GM12873 (cell line): ENCODE results near the gene SORL1.

Experiments
- TF ChIP-seq, protein P1 (sequence below): IDR thresholded peaks from 2 replicates; pipeline ENCODE4 v1.5.1; 2012; ENCODE audit warnings: low read depth, mild to moderate bottlenecking, moderate library complexity, low read length, control low read depth; ENCODE audit not compliant: insufficient read depth; ENCODE audit errors: missing control alignments

Gene SORL1

GRCh38 chr11:121566279-121567168, 114.4 kb downstream of the SORL1 start:
- TF ChIP-seq, protein P1, sequence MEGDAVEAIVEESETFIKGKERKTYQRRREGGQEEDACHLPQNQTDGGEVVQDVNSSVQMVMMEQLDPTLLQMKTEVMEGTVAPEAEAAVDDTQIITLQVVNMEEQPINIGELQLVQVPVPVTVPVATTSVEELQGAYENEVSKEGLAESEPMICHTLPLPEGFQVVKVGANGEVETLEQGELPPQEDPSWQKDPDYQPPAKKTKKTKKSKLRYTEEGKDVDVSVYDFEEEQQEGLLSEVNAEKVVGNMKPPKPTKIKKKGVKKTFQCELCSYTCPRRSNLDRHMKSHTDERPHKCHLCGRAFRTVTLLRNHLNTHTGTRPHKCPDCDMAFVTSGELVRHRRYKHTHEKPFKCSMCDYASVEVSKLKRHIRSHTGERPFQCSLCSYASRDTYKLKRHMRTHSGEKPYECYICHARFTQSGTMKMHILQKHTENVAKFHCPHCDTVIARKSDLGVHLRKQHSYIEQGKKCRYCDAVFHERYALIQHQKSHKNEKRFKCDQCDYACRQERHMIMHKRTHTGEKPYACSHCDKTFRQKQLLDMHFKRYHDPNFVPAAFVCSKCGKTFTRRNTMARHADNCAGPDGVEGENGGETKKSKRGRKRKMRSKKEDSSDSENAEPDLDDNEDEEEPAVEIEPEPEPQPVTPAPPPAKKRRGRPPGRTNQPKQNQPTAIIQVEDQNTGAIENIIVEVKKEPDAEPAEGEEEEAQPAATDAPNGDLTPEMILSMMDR: no peak

- TF ChIP-seq, protein P1: no peak
These were observed 115.9 kb downstream of the SORL1 start for GRCh38 chr11:121567995-121568394.

DNA sequence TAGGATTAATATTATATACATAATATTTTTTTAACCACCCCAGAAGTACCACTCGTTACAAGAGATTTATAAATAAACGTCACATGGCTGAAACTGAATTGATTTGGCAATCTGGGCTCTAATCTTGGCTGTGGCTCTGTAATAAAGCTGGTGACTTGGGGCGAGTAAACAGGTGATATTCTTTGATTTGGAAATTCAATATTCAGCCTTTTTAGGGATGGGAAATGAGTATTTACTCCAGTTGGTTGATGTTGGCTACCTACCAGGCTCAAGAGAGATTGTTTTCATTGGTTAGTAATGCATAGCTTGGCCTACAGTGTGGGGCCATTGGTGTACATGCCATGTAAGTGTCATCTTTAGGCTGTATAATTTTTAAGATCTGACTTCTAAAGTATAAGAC, 118.3 kb downstream of the SORL1 start:
- TF ChIP-seq, protein P1: no peak

DNA sequence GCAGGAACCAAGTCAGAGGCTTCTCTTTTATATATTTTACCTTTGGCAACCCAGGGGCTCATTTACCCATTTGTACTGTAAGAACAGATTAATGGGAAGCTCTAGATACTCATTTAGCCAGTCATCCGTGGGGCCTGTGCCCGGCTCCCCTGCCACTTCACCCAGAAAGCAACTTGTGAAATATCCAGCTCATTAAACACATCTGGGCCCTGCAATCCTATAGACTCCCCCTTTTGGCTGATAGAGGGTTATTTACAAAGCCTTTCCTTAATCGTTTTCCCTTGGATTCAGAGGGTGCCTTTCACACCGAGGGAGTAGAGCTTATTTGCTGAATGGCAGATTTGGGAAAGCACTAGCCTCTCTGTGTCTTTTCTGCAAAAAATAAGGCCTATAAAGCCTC, 119.4 kb downstream of the SORL1 start:
- TF ChIP-seq, protein P1: no peak

DNA sequence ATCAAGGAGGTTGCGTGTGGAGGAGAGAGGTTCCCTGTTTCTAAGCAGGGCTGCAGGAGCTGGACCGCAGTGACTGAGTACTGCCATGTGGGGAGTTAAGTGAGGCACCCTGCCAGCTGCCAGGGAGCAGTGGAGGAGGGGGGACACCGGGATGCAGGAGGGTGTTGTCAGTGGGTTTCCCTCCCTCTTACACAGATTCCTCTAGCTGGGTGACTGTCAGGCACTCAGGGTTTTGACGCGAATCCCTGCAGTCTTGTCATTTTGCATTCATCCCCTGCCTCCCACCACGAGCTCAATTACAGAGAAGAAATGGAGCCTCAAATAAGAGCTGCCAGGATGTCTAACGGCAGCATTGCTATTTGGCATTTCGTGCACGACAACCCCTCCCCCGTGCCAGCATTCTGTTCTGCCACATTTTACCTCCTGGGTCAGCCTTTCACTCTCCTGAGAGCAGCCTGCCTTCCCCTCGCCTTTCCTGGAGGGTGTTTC, 120.5 kb downstream of the SORL1 start:
- TF ChIP-seq, protein P1: no peak

- TF ChIP-seq, protein P1: no peak
These were observed 122.7 kb downstream of the SORL1 start for GRCh38 chr11:121574801-121575200.

DNA sequence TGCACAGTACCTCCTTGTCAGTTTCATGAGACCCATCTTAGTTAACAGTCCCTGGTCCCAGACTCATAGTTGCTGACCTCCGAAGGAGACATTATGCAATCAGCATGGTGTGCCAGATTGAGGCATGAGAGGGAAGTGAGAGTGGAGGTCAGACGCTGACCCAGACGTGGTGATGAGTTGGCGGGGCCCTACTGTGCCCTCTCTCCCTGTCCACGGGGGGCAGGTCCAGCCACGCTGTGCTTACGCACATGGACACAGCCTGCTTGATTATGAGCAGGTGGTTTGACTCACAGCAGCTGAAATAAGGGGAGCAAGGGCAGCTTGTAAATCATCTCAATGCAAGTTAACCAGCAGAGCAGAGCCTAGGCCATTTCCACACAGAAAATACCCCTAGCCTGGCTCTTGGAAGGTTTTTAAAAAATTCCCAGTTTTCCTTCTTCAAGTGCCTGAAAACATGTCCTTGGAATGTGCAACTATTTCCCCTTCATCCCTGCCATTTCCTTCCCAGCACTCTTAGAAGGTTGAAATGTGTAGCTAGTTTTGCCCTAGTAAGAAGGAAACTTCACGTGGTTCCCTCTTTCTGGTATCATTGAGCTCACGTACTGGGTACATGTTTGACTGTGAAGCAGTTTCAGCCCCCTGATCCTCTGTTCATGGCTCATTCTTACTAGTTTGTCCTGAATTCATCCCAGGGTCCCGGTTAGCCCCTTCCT, 123.3 kb downstream of the SORL1 start:
- TF ChIP-seq, protein P1: no peak
